SK-N-DZ (cell line): ENCODE measurements around the gene CDK4.
A peak's percentile ranks its signal among the peaks of the same experiment; 100 is the strongest.

ENCODE experiments used
- DNase-seq: peaks from one replicate; pipeline ENCODE4 v3.0.0-alpha.2; 2015; ENCODE audit warnings: low spot score

Gene CDK4

DNA sequence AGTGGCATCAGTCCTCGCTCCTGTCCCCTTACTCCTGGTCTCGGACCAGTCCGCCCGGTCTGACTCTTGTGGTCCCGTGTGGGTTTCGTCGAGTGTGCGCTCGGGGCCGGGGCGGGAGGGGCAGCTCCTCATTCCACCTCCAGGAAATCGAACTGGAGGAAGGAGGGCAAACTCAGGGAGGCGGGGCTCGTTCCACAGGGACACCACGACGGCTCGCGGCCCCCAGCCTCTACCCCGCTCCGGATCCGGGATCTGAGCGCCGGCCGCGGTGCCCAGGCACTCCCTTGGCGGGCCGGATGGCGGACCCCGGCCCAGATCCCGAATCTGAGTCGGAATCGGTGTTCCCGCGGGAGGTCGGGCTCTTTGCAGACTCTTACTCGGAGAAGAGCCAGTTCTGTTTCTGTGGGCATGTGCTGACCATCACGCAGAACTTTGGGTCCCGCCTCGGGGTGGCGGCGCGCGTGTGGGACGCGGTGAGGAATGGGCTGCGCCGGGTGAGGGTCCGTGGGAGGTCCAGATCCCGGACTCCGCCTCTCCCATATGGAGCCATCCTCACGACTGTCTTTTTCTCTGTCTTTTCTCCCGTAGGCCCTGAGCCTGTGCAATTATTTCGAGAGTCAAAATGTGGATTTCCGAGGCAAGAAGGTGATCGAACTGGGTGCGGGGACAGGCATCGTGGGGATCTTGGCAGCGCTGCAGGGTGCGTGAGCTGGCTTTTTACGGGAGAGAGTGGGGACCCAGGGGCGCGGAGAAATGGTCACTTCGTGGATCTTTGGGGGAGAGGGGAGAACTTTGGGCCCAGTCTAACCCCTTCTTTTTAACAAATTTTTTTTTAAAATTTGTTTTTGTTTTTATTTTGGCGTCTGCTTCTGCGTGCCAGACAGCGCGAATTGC lies 20.6 kb upstream of the CDK4 start, which contains the start of gene EEF1AKMT3:
Gene EEF1AKMT3 (plus strand): TSS at position 186 of the 894 bp plus-strand sequence. CDS start 111 bp downstream, at position 297.
- no peak for DNase-seq

DNA sequence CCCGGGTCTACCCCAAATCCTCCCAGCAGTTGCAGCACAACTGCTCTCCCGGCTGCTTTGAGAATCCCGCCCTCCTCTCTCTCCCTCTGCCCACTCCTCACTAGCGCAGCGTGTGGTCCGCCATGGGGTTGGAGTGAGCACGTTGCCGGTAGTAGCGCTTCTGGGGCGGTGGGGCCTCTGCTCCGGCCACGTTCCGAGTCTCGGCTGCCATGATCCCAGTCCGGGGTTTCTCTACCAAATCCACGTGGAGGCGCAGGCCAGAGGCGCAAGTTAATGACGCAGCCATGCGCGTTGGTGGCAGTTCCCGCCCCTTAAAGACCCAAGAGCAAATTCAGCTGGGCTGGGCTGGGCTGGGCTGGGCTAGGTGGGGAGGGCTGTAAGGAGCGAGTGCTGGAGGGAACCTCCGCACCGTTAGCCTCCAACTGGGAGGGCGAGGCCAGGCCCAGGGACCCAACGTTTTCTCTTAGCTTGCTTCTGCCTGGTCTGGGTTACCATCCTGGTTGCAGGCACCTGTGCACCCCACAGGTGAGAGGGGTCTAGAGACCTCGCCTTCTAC lies 19.8 kb upstream of the CDK4 start, which contains the start of gene METTL1:
Gene METTL1 (minus strand): TSS at position 233 of the 556 bp plus-strand sequence. CDS start 22 bp downstream, at position 211.
- DNase-seq = peak; percentile 98

DNA sequence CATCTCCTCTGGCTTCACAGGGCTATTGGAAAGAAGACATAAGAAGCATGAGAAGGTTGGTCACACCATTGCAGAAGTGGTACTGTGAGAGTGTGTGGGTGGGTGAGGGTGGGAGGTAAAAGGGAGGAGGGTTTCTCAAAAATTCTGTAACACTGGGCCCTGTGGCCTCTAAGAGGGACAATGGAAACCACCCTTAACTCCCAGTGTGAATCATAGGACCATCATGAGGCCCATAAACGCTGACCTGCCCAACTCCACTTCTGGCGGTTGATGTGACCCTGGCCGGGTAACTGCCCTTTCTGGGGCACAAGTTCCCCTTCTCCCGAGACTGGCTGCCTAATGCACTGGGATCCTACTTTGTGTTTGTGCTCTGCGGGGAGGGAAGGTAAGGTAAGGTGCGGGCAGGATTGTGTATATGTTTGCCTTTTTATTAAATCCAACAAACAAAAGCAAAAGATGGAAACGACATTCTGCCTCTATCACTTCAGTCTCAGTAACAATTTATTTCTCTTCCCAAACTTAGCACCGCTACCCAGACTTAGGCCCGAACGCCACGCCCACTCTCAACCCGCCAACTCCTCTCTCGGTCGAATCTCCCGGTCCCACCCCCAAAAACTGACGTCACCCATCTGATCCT lies 19.2 kb upstream of the CDK4 start:
- DNase-seq = peak; percentile 93

DNA sequence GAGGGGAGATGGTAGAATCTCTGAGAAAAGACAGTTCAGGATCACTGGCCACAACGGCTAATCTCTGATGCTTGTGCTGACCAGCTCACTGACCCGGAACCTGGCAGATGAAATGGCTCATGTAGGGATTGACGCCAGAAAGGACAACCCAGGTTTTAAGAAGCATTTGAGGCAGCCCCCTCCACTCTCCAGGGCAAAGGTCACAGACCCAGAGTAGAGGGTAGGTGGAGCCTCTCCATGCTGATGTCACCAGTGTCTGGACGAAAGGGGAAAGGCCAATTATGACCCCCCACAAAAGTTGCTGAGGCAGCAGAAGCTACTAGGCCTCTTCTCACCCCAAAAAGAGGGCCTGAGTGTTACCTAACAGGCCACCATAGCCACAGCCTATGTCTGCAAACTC lies 18.6 kb upstream of the CDK4 start:
- peak; percentile 8 for DNase-seq

DNA sequence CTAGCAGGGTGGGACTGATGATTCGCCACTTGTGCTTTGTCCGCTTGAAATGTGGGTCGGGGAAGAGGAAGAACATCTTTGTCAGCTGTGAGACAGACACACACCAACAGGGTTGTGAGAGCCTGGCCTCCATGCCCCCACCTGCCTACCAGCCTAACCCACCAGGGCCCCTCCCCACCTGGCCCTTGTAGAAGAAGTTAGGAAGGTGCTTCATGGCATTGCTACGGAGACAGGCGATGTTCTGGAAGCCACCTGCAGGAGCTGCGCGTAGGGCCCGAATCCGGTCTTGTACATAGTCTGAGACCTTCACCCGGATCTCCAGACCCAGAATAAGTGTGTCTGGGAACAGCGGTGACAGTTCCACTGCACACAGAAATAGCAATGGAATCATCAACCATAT lies 17.5 kb upstream of the CDK4 start:
- peak; percentile 4 for DNase-seq

DNA sequence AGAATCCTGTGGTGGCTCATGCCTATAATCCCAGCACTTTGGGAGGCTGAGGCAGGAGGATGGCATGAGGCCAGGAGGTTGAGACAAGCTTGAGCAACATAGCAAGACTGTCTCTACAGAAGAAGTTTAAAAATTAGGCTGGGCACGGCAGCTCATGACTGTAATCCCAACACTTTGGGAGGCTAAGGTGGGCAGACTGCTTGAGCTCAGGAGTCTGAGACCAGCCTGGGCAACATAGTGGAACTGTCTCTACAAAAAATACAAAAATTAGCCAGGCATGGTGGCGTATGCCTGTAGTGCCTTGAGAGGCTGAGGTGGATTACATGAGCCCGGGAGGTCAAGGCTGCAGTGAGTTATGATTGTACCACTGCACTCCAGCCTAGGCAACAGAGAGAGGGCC lies 15.8 kb upstream of the CDK4 start:
- no peak for DNase-seq

DNA sequence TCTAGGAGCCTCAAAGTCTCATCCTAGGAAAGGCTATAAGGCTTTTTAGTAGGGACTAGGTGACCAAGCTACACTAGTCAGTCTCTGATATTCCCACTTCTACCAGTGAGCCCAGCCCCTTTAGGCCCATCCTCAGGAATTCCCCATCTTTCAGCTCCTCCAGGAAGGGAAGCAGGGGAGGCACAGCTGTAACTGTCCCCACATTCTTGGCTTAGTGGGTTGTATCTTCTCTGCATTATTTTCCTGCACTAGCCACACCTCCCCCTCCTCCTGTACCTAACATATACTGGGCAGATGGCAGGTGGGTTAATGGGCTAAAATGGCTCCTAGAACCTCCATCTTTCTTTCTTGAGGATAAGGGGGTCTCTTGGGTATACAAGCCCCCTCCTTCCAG lies 15.2 kb upstream of the CDK4 start:
- no peak for DNase-seq

DNA sequence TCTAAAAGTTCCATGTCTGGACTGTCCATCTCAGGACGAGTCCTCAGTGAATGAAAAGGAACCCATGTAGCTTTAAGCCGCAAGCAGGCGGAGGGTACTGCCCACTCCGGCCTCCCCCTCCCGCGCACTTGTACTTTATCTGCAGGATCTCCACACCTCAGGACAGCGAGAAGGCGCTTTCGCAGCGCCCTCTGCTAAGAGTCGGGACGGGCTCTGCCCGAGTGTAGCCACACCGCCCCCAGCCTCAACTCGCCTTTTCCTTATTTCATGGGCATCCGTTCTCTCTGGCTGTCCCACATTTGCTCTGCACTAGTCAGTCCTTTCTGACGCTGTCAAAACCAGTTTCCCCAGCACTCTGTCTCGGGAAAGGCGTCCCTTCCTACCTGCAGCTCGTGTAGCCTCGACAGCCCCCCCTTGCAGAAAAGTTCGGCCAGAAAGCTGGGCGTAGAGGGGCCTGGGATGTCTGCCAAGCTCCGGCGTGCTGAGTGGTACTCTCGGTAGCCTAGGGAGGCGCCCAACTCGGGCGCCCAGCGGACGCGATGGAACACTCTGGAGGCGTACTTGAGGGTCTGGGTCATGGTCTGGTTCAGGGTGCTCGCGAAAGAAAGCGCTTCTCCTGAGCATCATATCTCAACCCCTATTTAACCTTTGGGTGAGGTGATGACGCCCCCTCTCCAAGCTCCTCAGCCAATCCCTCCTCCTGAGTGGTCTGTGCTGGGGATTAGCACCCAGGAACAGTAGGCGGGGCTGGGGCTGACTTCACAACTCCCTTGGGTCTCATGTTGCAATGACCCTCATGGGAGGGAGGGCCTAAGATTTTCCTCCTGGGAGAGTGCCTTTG lies 14.6 kb upstream of the CDK4 start, which contains the start of gene CYP27B1:
Gene CYP27B1 (minus strand): TSS at position 615 of the 841 bp plus-strand sequence. CDS start 37 bp downstream, at position 578.
- DNase-seq = no peak

DNA sequence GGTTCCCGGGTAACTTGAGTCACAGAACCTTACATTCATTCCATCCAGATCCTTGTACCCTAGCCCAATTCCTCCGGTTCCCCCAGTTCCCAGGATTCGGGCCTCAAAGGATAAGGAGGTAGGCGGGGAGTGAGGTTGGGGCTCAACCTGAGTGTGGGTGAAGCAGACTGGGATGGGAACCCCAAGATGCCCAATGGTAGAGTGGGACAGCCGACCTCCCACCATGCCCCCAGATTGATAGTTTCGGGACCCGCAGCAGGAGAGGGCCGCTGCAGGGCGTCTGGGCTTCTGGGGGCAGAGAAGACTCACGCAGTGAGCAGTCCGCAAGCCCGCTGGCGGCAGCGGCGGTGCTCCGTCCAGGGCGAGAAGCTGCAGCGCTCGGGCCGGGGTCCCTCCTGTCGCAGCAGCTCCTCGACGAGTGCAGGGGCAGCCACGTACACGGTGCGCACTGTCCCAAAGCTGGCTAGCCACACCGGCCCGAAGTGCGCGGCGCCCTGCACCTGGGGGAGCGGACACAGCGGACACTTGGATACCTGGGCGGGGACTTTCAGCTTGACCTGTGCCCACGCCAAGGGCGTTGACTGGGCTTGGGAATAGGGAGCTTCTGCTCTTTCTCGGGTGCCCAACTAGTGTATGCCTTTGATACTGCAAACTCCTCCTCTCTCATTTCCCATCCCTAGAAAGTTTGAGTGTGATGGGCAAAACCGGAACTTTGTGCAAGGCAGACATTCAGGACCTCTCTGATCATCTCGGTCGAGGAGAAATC lies 13.8 kb upstream of the CDK4 start:
- no peak for DNase-seq

DNA sequence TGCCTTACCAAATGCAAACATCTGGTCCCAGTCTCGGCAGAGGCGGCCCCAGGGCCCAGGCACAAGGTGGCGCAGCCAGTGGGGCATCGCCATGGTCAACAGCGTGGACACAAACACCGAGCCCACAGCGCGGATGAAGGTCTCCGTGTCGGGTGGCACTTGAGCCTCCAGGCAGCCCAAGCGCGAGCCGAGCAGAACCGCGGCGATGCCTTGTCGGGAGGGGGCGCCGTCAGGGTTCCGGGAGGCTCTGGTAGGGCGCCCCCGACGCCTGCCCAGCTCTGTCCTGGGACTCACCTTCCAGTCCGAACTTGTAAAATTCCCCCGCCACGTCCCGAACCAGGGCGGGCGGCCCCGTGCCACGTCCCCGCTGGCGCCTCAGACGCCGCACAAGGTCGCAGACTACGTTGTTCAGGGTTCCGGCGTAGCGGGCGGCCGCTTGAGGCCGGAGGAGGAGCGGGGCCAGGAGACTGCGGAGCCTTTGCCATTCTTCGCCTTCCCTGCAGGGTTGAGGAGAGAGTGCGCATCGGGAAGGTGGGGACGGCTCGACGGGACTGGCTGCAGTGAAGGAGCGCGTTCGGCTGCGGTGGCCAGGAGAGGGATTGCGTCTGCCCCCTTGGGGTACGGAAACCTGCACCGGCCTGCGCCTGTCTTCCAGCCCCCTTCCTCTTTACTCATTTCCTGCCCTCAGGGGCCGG lies 13.0 kb upstream of the CDK4 start:
- DNase-seq = no peak

DNA sequence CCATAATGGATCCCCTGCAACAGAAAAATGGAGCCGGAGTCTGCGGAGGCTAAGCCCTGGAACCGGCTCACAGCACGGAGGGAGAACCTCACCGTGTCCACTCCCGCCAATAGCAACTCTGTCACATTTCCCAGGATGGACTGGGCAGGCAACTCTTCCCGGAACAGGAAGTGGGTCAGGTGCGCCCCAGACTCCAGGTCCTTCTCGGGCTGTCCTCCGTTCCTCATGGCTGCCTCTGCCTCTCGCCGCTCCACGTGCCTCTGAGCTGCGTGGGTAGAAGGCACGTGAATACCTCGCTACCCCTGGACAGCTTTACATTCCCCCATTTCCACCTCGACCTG lies 12.5 kb upstream of the CDK4 start:
- DNase-seq = no peak

DNA sequence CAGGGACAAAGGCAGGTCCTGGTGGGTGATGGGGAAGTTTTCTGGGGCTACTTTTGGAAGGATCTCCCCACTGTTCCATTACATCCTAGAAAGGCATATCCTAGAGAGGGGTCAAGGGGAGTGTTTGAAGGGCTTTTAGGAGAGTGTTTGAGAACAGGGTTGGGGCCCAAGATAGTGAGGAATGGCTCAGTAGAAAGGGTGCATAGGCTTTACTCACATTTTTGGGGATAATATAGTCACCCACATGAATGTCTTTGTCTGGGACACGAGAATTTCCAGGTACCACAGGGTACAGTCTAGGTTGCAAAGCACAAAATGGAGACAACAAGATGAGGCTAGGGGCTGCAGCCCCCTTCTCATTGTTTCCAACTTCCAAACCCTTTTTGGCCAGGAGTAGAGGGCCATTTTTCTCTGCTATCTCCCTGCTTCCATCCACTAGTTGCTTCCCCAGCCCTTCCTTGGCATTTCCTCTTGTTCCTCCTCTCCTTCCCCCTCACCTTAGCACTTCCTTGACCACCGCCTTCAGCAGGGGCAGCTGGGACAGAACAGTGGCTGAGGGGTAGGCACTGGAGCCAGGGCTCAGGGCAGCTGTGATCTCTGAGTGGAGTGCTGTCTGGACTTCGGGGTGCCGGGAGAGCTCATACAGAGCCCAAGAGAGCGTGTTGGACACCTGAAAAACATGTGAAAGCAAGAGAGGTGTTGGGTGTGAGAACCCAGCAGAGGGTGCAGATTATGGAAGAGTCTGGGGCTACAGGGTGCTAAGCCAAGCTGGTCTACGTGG lies 12.0 kb upstream of the CDK4 start:
- DNase-seq = no peak

DNA sequence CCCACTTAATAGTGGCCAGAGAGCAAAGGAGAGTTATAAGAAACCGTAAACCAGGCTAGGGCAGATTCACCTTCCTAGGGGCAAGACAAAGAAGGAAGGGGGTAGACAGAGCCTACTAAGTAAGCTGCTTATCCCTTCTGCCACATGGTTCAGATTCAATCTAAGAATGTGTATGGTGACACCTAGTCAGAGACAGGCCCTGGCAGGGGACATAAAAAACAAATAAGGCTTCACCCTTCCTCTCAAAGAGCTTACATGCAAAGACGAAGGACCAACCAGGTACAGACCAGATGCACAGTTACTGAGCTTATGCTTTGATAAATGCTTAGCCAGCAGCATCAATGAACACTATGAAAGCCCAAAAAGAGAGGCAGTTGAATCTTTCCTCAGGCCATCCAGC lies 10.4 kb upstream of the CDK4 start:
- no peak for DNase-seq

DNA sequence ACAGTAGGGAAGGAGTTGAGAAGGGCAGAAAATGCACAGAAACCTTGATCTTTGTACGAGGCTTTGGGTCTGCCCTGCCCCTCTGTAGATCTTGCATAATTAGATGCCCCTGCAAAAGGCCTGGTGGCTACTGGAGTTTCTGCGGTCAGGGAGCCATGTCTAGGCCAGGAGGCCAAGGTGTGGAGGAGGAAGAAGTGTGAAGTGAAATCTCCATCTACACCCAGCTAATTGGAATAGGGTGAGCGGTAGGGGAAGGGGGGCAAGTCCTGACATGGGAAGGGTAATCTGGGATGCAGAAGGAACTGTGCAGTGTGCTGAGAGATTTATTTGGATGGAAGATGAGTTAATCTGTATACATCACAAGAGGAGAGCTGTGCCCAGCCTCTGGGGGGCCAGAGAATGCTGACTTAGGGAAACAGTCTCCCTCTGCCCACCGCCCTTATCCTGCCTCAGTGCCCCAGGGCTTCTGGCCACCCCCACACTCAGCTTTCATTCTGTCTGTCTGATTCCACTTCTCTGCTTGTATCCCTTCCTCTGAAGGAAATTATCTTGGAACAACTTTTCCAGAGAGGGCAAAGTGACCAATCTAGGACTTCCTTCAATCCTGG lies 9.4 kb upstream of the CDK4 start:
- DNase-seq = no peak

DNA sequence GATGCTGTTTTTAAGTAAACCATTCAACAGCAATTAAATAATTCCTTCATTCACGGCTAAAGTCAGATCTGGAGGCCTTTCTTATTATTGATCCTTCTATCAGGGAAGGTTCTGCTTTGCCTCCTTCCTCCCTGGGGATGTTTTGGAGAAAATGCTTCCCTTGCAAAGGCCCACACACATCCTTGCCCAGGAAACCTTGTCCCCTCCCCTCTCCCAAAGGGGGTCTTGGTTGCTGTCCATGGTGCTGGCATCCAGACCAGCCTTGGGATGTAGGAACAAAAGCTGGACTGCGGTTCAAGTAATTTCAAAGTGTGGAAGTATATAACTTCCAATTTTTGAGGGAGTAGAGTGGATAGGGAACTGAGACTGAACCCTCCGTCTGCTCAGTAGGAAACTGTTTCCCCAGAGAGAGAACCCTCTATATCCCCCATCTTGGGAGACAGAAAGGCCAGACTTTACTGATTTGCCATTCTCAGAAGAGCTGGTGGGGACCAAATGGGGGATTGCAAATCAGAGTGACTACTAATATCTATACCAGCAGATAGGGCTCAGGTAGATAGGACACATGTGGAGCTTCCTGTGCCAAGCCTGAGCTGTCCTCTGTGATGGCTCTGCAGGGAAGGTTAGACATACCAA lies 8.4 kb upstream of the CDK4 start:
- DNase-seq = no peak

DNA sequence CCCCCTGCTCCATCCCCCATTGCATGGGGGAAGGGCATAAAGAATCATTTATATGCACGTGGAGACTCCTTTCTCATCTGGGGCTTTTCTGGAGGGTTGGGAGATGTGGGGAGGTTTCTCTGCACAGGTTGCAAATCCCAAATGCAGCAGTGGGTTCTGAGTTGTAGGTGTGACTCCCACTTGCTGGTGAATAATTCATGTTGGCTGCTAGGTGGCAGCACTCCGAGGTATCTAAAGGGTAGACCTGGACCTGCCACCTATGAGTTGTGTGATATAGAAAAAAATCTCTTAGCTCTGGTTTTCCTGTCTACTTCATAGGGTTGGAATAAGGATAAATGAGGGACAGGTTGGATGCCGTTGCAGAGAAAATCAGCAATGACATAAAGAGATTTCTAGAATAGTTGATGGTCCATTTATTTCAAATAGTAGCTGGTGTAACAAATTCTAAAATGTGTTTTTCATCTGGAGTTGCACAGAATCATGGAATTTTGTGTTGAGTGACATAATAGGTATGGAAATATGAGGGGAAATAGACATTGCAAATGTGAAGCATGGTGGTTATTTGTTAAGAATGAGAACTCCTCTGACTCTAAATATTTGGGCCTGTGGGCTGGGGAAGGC lies 7.4 kb upstream of the CDK4 start:
- DNase-seq = no peak

DNA sequence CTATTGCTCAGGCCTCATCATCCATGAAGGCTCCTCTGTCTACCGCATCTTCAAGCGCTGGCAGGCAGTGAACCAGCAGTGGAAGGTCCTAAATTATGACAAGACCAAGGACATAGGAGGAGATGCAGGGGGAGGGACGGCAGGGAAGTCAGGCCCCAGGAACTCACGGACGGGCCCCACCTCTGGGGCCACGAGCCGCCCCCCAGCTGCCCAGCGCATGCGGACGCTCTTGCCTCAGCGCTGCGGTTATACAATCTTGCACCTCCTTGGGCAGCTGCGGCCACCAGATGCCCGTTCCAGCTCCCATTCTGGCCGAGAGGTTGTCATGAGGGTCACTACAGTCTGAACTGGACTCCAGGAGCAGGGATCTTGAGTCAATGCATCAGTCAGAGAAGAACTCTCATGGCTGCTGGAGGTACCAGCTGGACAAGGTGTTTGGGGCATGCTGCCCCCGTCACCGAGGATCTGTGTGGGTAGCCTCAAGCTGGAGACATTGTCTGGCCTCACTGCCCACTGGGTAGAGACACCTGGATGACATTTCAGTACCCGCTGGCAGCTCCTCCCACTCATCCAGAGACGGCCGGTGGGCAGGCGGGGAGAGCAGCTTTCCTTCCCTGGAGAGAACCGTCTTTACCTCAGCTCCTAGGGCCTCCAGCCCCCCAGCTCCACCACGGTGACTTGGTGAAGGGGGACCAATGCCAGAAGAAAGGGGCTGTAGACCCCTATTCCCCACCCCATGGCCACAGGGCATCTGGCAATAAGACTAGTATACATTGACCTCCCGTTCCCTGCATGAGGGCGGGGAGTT lies 6.6 kb upstream of the CDK4 start:
- no peak for DNase-seq
